Omental fat pad (tissue), 4 donors: ENCODE results near the gene PLEK. TPM values are rescaled to one million over a fixed set of nuclear protein-coding genes. Genes with fewer than 3 reads are reported as not detected.

Source experiments
- ATAC-seq: fragments of 150-250 bp; one replicate; pipeline ENCODE4 v1.9.1; 2016; ENCODE audit warnings: mild to moderate bottlenecking, moderate library complexity; ENCODE audit not compliant: low FRiP score
- DNase-seq: peaks from one replicate; pipeline ENCODE4 v3.0.0-alpha.2; 2019; ENCODE audit warnings: low spot score
- total RNA-seq, 4 donors: library from RNA; depleted of rRNA; stranded (reverse); fragments of >200 nt; gene quantifications; one replicate each; pipeline ENCODE4 v1.1.0, GENCODE V29; 2016
- TF ChIP-seq, protein P1 (sequence below), 3 donors: fragments of 450-650 bp; IDR thresholded peaks; one replicate each; pipeline ENCODE4 v1.5.1; 2016 to 2017; ENCODE audit warnings: antibody characterized with exemption in 3 of 3, mild to moderate bottlenecking in 3 of 3, moderate library complexity in 2 of 3

PLEK gene
- total RNA-seq, 4 donors from 2014 or later, result 16.9 to 55.1 (median 31.9) TPM

DNA sequence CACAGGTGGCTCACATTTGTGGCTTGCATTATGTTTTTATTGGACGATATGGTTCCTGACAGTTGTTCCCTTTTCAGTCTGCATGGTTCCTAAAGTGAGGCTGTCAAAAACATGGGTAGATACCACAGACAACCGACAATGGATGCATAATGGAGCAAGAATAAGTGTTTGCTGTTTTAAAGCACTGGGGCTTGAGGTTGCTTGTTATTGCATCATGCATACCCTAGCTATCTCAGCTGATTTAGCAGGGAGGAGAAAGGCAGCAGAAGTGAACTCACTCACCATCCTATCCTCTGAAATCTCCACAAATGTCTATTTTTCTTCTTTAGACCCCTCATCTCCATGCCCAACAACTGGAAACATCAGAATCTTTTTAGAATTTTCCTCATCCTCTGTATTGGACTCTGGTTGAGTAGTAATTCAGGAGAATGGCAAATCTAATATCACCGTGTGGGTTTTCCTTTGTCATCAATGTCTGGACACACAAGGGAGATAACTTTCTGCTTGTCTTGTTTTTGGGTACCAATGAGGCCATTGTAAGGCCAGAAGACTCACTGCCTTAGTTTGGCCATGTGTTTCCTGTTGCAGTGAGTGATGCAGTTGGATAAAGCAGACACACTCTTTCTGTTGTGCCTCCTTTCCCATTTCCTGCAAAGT is 55.3 kb downstream of the PLEK start:
- TF ChIP-seq, protein P1, sequence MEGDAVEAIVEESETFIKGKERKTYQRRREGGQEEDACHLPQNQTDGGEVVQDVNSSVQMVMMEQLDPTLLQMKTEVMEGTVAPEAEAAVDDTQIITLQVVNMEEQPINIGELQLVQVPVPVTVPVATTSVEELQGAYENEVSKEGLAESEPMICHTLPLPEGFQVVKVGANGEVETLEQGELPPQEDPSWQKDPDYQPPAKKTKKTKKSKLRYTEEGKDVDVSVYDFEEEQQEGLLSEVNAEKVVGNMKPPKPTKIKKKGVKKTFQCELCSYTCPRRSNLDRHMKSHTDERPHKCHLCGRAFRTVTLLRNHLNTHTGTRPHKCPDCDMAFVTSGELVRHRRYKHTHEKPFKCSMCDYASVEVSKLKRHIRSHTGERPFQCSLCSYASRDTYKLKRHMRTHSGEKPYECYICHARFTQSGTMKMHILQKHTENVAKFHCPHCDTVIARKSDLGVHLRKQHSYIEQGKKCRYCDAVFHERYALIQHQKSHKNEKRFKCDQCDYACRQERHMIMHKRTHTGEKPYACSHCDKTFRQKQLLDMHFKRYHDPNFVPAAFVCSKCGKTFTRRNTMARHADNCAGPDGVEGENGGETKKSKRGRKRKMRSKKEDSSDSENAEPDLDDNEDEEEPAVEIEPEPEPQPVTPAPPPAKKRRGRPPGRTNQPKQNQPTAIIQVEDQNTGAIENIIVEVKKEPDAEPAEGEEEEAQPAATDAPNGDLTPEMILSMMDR (IDR thresholded peaks at IDR 0.05), result no peak
- ATAC-seq, result no peak
- no peak for DNase-seq

DNA sequence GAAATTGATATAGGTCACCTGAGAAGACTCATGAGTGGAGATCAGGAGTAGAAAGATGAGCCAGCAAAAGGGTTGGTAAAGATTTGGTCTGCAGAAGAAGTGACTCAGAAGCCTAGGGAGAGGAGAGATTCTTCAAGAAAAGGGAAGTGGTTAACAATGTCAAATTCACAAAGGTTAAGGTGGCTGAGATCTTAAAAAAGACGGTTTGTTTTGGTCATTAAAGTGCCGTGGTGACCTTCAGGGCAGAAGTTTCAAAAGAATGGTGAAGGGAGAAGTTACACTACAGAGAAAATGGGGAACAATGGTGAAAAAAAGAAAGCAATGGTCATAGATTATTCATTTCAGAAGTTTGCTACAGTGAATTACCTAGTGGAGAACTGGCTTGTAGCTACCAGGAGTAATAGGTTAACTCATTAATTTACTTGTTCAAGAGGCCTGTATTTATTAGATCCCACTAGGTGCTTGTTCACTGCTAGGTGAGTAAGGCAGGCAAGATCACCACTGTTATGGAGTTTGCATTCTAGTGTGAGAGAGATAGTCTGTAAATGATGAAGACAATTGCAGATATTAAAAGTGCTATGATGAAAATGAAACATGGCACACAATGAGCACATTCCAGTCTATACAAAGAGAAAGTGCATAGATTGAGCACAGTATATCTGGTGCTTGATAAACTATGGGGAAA is 59.0 kb downstream of the PLEK start:
- no peak for ATAC-seq
- no peak for DNase-seq
- TF ChIP-seq, protein P1 (IDR thresholded peaks at IDR 0.05), result no peak

DNA sequence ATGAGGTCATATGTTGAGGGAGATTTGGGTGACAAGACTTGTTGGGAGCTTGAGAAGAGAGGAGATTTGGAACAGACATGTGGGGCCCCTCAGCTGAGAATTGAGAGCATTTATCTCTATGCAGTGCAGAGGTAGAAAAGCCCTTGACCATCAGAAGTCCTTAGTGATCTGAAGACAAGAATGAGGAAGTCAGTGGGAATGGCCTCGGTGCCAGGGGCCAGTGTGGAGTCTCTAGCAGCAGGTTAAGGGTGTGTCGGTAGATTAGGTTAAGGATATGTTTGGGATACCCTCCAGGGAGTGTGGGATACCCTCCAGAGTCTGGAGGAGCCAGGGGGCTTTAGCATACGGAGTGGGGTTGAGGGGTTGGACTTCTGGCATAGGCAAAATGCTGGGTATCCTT is 60.4 kb downstream of the PLEK start:
- DNase-seq (no peak), ATAC-seq (no peak)
- TF ChIP-seq, protein P1 (IDR thresholded peaks at IDR 0.05), result no peak

DNA sequence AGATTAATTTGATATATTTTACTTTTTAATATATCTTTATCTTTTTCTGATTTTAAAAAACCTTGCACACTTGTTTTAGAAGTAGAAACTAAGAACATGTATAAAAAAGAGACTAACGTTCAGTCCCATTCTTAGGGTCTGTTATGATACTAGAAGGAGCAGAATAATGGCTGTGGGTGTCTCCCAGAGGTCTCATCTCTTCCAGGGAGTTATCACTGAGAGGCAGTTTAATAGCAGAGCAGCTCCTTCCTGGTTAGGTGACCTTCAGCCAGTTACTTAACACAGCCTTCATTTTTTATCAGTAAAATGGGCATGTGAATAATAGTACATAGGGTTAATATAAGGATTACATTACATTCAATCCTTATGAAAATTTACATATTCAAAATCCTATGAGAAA is 61.4 kb downstream of the PLEK start:
- no peak for DNase-seq
- TF ChIP-seq, protein P1 (IDR thresholded peaks at IDR 0.05), result no peak
- ATAC-seq, result no peak

GRCh38 chr2:68426848-68427579 is 61.9 kb downstream of the PLEK start:
- TF ChIP-seq, protein P1 (IDR thresholded peaks at IDR 0.05), result no peak

GRCh38 chr2:68428126-68428525 is 63.0 kb downstream of the PLEK start:
- ATAC-seq (peak; percentile 52), DNase-seq (no peak)
- TF ChIP-seq, protein P1 (IDR thresholded peaks at IDR 0.05), result no peak

More at GRCh38 chr2:68426848-68427579, 61.9 kb downstream of the PLEK start:
- DNase-seq (no peak), ATAC-seq (no peak)
